SJSA1 (cell line): ENCODE results near the gene ANGPT4. TPM values are rescaled to one million over a fixed set of nuclear protein-coding genes. Genes with fewer than 3 reads are reported as not detected.
"Not testable (repeated sequence)": the region's sequence is repeated elsewhere in the genome, so short reads cannot be mapped to it uniquely, and the experiment has no call there.

Experiments
- DNase-seq, 2 experiments: peaks; one replicate each; pipeline ENCODE4 v3.0.0-alpha.2; 2015 to 2020; ENCODE audit warnings: low spot score in 2 of 2, low read depth in 1 of 2
- H3K27ac ChIP-seq: fragments of 250-450 bp; sonication (Bioruptor Pico); 2 replicates; pipeline ENCODE4 v1.5.1; 2020; ENCODE audit warnings: mild to moderate bottlenecking, moderate library complexity
- H3K27me3 ChIP-seq: fragments of 250-450 bp; sonication (Bioruptor Pico); replicated peaks from 2 replicates; pipeline ENCODE4 v1.5.1; 2020; ENCODE audit warnings: mild to moderate bottlenecking, moderate library complexity
- H3K36me3 ChIP-seq: fragments of 250-450 bp; sonication (Bioruptor Pico); 2 replicates; pipeline ENCODE4 v1.5.1; 2020; ENCODE audit warnings: mild to moderate bottlenecking
- H3K4me1 ChIP-seq: fragments of 250-450 bp; sonication (Bioruptor Pico); replicated peaks from 2 replicates; pipeline ENCODE4 v1.6.1; 2021; ENCODE audit warnings: mild to moderate bottlenecking
- H3K4me3 ChIP-seq: fragments of 250-450 bp; sonication (Bioruptor Pico); 2 replicates; pipeline ENCODE4 v1.5.1; 2020; ENCODE audit warnings: mild to moderate bottlenecking
- H3K9me3 ChIP-seq: fragments of 250-450 bp; sonication (Bioruptor Pico); replicated peaks from 2 replicates; pipeline ENCODE4 v1.5.1; 2020; ENCODE audit warnings: mild to moderate bottlenecking
- total RNA-seq: library from RNA; depleted of rRNA; stranded (reverse); fragments of >200 nt; shearing (Covaris generic); gene quantifications from 2 replicates; pipeline ENCODE4 v1.2.3, GENCODE V29; 2014

ANGPT4 gene
- total RNA-seq, 1 experiment from 2014 or later = not detected

DNA sequence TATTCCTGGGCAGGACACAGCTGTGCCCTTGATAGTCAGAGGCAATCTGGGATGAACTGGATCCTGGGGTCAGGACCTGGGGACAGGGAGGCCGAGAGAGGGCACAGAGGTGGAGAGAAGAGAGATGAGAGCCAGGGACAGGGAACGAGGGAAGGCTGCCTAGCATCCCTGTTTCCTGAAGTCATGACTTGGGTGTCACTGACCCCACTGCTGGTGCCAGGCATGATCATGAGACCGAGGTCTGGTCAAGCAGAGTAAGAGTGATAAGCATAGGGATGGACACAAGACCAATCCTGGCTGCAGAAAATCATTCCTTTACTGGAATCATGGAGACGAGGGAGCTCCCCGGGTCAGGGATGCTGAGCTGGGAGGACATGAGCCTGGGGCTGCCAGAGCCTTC, 46.5 kb downstream of the ANGPT4 start:
- no peaks in the 10 kb centered on the region for H3K4me1 ChIP-seq
- no peaks in the 10 kb centered on the region for H3K9me3 ChIP-seq
- DNase-seq = no peak
- no peaks in the 10 kb centered on the region for H3K36me3 ChIP-seq
- no peak overlapping the region for H3K27ac ChIP-seq
- H3K27me3 ChIP-seq = peaks cover 4% of the 10 kb centered on the region; the same call in 1 of the 2 replicates
- no peak overlapping the region for H3K4me3 ChIP-seq

DNA sequence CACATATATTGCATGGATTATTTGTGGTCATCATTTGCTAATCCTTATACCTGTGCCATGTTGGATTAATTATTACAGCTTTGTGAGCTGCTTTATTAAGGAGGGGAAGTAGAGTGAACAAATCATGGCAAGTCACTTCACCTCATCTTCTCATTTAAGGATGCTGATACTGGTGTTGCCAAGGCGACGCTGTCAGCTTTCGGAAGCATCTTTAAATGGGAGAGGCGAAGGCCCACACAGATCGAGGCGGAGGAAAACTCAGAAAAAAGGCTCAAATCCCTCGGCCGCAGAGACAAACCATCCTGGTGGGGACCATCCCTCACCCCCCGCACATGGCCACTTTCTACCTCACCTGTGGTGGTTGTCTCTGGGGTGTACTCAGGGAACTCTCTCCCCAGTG, 47.9 kb downstream of the ANGPT4 start:
- Histone ChIP-seq H3K4me3 (no peak overlapping the region), H3K4me1 (no peaks in the 10 kb centered on the region), H3K27me3 (peaks cover 4% of the 10 kb centered on the region; the same call in 1 of the 2 replicates), H3K36me3 (no peaks in the 10 kb centered on the region), H3K9me3 (no peaks in the 10 kb centered on the region), H3K27ac (no peak overlapping the region)
- DNase-seq = no peak

DNA sequence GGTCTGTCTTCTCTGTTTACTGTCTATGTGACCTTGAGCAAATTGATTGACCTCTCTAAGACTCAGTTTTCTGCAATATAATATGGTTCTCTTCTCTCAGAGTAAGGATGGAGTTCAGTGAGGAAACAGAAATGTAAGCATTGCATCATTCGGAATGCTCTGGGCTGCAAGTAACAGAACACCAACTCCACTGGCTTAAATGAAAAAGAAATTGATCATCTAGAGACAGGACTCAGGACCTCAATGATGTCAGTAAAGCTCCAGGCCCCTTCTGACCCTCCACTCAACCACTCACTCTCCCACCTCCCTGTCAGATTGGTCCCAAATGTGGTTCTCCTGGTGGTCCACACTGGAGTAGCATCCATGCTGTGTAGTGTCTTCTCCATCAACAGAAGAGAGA, 50.7 kb downstream of the ANGPT4 start:
- DNase-seq = no peak
- no peak overlapping the region for H3K27ac ChIP-seq
- H3K9me3 ChIP-seq = no peaks in the 10 kb centered on the region
- no peak overlapping the region for H3K4me3 ChIP-seq
- H3K4me1 ChIP-seq = no peaks in the 10 kb centered on the region
- H3K27me3 ChIP-seq = no peaks in the 10 kb centered on the region
- H3K36me3 ChIP-seq = no peaks in the 10 kb centered on the region

DNA sequence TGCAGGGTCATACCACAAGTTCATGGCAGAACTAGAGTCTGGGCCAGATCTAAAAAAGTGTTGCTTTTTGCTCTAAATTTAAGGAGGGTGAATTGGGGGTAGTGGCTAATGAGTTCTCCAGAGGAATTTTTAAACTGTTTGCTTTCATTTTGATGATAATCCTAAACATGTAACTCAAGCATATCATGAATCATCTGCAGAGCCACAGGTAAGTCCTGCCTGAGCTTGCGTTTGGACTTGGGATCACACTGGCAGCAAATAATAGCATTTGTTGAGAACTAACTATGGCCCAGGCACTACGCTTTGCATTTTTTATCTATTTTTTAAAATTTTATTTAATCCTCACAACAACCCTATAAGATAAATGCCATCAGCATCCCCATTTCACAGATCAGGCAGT, 55.2 kb downstream of the ANGPT4 start:
- no peak overlapping the region for H3K4me3 ChIP-seq
- no peaks in the 10 kb centered on the region for H3K36me3 ChIP-seq
- H3K27me3 ChIP-seq = no peaks in the 10 kb centered on the region
- H3K4me1 ChIP-seq = peaks cover 18% of the 10 kb centered on the region
- H3K9me3 ChIP-seq = no peaks in the 10 kb centered on the region
- DNase-seq = no peak
- H3K27ac ChIP-seq = no peak overlapping the region

DNA sequence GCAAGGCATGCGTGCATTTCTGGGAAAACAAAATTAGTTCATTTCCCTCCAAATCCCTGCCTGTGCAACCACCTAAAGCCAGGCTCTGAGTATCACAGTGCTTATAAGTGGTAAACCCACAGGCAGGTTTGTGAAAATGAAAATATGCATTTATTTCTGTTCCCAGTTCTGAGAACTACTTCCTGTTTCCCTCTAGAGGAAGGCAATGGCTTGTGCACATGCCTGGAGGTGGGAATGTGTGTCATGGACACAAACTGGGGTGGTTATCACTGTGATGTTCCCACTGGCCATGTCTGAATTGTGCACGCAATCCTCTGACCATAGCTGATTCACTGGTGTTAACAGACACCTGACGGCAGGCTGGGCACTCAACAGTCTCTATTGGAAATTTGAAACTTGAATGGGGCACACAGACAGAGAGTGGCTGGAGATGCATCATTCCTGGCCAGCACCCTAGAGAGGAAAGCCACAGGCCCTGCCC, 56.3 kb downstream of the ANGPT4 start:
- Histone ChIP-seq H3K9me3 (no peaks in the 10 kb centered on the region), H3K27ac (no peak overlapping the region), H3K4me3 (no peak overlapping the region), H3K27me3 (no peaks in the 10 kb centered on the region), H3K36me3 (no peaks in the 10 kb centered on the region), H3K4me1 (peaks cover 29% of the 10 kb centered on the region)
- no peak for DNase-seq

DNA sequence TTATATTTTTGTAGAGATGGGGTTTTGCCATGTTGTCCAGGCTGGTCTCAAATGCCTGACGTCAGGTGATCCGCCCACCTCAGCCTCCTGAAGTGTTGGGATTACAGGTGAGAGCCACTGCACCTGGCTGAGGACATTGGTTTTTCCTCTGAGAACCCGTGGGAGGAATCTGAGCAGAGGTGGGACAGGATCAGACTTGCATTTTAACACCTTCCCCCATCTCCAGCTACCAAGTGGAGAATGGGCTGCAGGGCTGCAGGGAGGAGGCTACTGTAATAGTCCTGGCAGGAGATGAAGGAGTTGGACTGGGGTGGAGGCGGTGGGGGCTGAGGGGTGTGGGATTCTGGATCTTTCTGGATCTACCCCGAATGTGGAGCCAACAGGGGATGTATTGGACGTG, 58.1 kb downstream of the ANGPT4 start:
- Histone ChIP-seq H3K4me3 (no peak overlapping the region), H3K4me1 (peaks cover 41% of the 10 kb centered on the region), H3K27ac (no peak overlapping the region), H3K9me3 (no peaks in the 10 kb centered on the region), H3K36me3 (0 out of 2 replicates have a peak, but pooled peaks cover 2% of the 10 kb centered on the region), H3K27me3 (no peaks in the 10 kb centered on the region)
- no peak for DNase-seq

DNA sequence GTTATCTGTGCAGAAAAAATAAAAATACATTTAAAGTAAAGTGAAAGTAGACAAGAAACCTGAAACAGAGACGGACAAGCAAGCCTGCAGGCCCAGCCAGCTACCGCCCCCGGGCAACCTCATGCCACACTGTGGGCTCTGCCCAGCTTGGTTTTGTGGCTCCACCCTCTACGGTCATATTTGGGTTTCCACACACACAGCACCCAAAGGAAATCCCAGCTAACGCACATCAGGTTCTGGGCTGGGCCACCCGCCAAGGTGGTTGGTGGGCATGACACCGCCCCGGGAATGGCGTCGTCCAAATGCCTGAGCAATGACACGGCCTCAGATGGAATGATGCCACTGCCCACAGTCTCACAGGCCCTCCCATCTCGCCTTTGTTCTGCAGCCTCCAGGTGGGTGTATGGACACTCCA, 59.8 kb downstream of the ANGPT4 start:
- Histone ChIP-seq H3K27me3 (no peaks in the 10 kb centered on the region), H3K4me3 (no peak overlapping the region), H3K9me3 (no peaks in the 10 kb centered on the region), H3K27ac (peak overlapping the region; percentile 59), H3K4me1 (peaks cover 41% of the 10 kb centered on the region), H3K36me3 (0 out of 2 replicates have a peak, but pooled peaks cover 2% of the 10 kb centered on the region)
- peak; percentile 88 to 95 for DNase-seq

DNA sequence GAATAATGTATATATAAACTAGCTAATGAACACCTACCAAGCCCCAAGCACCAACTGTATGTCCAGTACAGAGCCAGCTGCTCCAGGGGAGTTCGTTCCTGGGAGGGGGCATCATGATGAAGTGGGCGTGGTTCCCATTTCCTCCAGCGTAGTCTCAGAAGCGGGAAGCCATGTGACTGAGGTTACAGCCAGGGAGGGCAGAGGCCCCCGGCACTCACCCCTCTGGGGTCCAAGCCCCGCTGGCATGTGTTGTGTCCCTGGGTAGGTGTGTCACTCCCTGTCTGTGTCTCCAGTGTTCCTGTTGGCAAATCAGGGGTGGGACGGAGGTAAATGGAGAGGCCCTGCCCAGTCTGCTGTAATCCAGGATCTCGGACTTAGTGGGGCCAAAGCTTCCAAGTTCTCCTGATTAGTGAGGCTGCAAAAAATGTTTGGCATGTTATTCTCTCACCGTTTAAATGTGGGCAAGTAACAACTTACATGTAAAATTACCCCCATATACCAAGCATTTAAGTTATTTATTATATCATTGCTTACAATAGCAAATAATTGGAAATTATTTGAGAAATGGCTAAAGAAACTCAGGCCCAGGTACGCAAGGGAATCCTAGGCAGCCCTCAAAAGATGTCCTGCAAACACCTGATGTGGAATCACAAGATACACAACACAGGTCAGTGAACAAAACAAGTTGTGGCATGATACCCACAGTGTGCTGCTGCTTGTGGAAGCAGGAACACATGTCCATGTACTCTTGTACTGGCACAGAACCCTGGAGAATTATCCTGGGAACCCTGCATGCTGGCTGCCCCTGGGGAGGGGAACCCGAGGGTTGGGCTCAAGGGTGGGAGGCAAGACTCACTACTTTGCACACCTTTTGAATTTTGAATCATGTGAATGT, 60.4 kb downstream of the ANGPT4 start:
- Histone ChIP-seq H3K27ac (peak overlapping the region; percentile 59), H3K27me3 (no peaks in the 10 kb centered on the region), H3K9me3 (no peaks in the 10 kb centered on the region), H3K36me3 (0 out of 2 replicates have a peak, but pooled peaks cover 2% of the 10 kb centered on the region), H3K4me1 (peaks cover 41% of the 10 kb centered on the region), H3K4me3 (no peak overlapping the region)
- peak in 1 of 2 experiments; percentile 18 for DNase-seq

DNA sequence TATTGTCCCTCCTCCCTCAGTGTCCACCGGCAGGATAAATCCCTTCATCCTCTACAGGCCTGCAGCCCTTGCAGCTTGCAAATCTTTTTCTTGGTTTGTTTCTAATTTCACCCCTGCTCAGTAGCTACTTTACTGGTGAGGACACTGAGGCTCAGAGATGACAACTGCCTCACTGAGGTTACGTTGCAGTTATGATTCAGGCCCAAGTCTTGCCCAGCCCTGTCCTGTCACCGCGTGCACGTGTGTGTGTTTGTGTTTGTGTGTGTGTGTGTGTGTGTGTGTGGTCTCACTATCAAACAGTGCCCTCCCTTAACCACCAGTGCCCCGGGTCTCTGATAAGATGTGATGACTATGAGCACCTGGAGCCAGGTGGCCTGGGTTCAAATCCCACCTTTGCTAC, 61.5 kb downstream of the ANGPT4 start:
- Histone ChIP-seq H3K27me3 (no peaks in the 10 kb centered on the region), H3K4me1 (peaks cover 41% of the 10 kb centered on the region), H3K4me3 (no peak overlapping the region), H3K9me3 (no peaks in the 10 kb centered on the region), H3K36me3 (0 out of 2 replicates have a peak, but pooled peaks cover 3% of the 10 kb centered on the region), H3K27ac (no peak overlapping the region)
- peak in 1 of 2 experiments; percentile 9 for DNase-seq

DNA sequence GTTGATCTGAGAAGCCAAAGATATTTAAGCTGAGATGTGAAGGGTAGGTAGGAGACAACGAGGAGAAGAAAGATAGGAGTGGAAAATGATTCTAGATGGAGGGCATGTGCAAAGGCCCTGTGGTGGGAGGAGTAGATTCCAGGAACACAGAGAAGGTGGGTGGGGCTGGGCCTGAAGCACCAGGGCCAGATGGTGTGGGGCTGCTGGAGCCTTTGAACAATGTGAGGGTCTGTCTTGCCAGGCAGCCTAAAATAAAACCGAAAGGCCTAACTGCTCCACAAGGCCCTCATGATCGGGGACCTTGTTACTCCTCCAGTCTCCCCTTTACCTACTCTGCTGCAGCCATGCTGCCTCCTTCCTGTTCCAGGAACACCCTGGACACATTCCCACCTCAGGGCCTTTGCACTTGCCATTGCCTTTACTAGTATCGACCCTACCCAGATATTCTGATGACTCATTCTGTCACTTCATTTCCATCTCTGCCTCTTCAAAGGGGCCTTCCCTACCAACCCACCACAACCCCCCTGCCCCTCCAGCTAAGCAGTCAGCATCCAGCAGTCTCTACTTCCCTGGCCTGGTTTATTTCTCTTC, 62.6 kb downstream of the ANGPT4 start:
- Histone ChIP-seq H3K4me1 (peaks cover 41% of the 10 kb centered on the region), H3K27me3 (no peaks in the 10 kb centered on the region), H3K4me3 (no peak overlapping the region), H3K27ac (no peak overlapping the region), H3K9me3 (no peaks in the 10 kb centered on the region), H3K36me3 (peaks cover 6% of the 10 kb centered on the region; the same call in 1 of the 2 replicates)
- no peak for DNase-seq

DNA sequence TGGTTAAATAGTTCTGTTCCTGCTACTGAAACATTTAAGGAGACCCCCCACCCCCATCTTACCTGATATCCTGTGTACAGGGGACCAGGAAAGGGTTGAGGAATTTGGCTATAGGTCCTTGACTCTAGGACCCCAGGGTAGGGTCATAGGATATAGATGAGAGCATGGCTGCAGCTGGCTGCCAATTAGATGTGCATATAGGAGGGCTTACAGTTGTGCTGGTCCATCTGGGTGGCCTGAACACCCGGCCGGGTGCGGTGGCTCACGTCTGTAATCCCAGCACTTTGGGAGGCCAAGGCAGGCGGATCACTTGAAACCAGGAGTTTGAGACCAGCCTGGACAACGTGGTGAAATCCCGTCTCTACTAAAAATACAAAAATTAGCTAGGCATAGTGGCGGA, 67.4 kb downstream of the ANGPT4 start:
- H3K4me3 ChIP-seq, H3K27me3 ChIP-seq, H3K27ac ChIP-seq, DNase-seq, H3K9me3 ChIP-seq: not testable (repeated sequence)
- Histone ChIP-seq H3K4me1 (peaks cover 10% of the 10 kb centered on the region), H3K36me3 (peaks cover 32% of the 10 kb centered on the region)

DNA sequence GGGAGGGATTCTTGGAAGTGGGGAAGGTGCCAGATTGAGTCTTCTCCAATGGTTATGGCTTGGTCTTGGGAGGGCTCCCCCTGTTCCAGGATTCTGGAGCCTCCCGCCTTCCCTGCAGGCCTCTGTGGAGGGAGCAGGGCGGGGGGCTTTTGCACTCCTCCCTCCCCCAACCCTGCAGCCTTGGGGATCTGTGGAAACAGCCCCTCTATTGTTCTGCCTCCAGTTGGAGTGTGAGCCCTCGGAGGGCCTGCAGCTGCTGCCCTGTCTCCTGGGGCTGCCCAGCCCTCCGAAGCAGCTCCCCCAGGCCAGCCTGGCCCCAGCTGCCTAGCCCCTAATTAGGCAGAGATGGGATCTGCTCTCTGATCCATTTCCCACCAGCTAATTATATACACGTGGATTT, 67.9 kb downstream of the ANGPT4 start:
- Histone ChIP-seq H3K4me1 (peaks cover 9% of the 10 kb centered on the region; the same call in 1 of the 2 replicates), H3K9me3 (no peaks in the 10 kb centered on the region), H3K4me3 (no peak overlapping the region), H3K36me3 (peaks cover 32% of the 10 kb centered on the region), H3K27ac (no peak overlapping the region), H3K27me3 (no peaks in the 10 kb centered on the region)
- DNase-seq = no peak

DNA sequence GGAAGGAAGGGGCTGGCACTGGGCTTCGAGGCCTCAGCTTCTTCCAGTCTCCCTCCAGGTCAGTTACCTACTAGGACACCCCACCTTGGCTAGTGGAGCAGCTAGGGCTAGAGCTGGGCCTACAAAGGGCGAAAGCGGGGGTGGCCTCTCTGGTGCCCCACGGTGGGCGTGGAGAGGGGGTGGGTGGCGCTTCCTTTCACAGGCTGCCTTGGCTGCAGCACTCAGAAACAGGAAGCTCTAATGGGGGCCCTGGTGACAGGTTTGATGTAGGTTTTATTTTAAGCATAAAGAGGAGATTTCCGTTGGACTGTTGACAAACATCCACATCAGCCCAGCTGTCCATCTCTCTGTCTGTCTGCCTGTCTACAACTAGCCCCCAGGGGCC, 69.2 kb downstream of the ANGPT4 start:
- no peak for DNase-seq
- Histone ChIP-seq H3K27ac (no peak overlapping the region), H3K4me1 (peaks cover 9% of the 10 kb centered on the region; the same call in 1 of the 2 replicates), H3K36me3 (peaks cover 30% of the 10 kb centered on the region), H3K4me3 (no peak overlapping the region), H3K27me3 (no peaks in the 10 kb centered on the region), H3K9me3 (no peaks in the 10 kb centered on the region)
